Measurements from ENCODE around the gene C11orf68. TPM values are rescaled to one million over a fixed set of nuclear protein-coding genes. Genes with fewer than 3 reads are reported as not detected.

Gene C11orf68
- total RNA-seq (10 to 100 TPM; 52.8 to 71.9 (median 59.9) TPM), polyA plus RNA-seq (10 to 100 TPM; 60.3 to 98.7 (median 75.0) TPM)
- long read RNA-seq, donor 1, transcript C11orf68-203 (1 exons, 1,528 nt) = minor isoform, 12 of 44 reads
- long read RNA-seq, donor 1, transcript C11orf68-202 (2 exons, 1,559 nt) = major isoform, 26 of 44 reads
- long read RNA-seq, donor 1, transcript C11orf68-201 (2 exons, 1,619 nt) = minor isoform, 6 of 44 reads
- long read RNA-seq, donor 1, partial matches to known transcripts = 0 of 44 reads
- long read RNA-seq, donor 1, other reads (novel, unspliced or antisense) = 0 of 44 reads
- long read RNA-seq, donor 2, transcript C11orf68-202 (2 exons, 1,559 nt) = major isoform, 74 of 121 reads
- long read RNA-seq, donor 2, transcript C11orf68-201 (2 exons, 1,619 nt) = minor isoform, 29 of 121 reads
- long read RNA-seq, donor 2, transcript C11orf68-203 (1 exons, 1,528 nt) = minor isoform, 18 of 121 reads
- long read RNA-seq, donor 2, partial matches to known transcripts = 0 of 121 reads
- long read RNA-seq, donor 2, other reads (novel, unspliced or antisense) = 0 of 121 reads

- no peak for ATAC-seq
- no peak for TF ChIP-seq CTCF (IDR thresholded peaks at IDR 0.05)
- peaks cover 43% of the 10 kb centered on the region for H3K4me1 ChIP-seq
These were observed at the start of gene C11orf68 for GRCh38 chr11:65918211-65919140. Gene C11orf68 (minus strand): TSS chr11:65919062. CDS start chr11:65919031, 31 bp downstream.

GRCh38 chr11:65967329-65967934 is 48.6 kb upstream of the C11orf68 start:
- Histone ChIP-seq H3K36me3 (ENCODE audit: insufficient read depth in 1 of 2, low read depth in 1 of 2) (peaks cover 11 to 75% of the 10 kb centered on the region in 2 donors), H3K27ac (no peak overlapping the region), H3K4me1 (peaks cover 32% of the 10 kb centered on the region), H3K4me3 (no peak overlapping the region), H3K27me3 (ENCODE audit: insufficient read depth in 3 of 3, low read length in 2 of 3) (no peaks in the 10 kb centered on the region), H3K9me3 (no peaks in the 10 kb centered on the region)
- DNase-seq = no peak
- intact Hi-C loops (cut with DNase I) = loop anchor here in 1 of 2 donors (2.0 kb wide), 1 partner anchor 49 kb away; the partner anchor contains the start of genes C11orf68 and DRAP1
- no peak for ATAC-seq
- WGBS, 3 donors = 88 to 92% (median 90%) methylated on average over 24 to 30 of the region's 30 CpGs
- no peak for TF ChIP-seq CTCF (IDR thresholded peaks at IDR 0.05)

More at GRCh38 chr11:65918211-65919140, at the start of gene C11orf68:
- no peak for DNase-seq
- H3K9me3 ChIP-seq = no peaks in the 10 kb centered on the region
- 3 to 7% (median 5%) methylated on average over 33 to 77 of the region's 77 CpGs for WGBS, 3 donors
- peaks cover 0 to 36% of the 10 kb centered on the region in 2 donors for H3K36me3 ChIP-seq (ENCODE audit: insufficient read depth in 1 of 2, low read depth in 1 of 2)
- H3K27me3 ChIP-seq (ENCODE audit: insufficient read depth in 3 of 3, low read length in 2 of 3) = no peaks in the 10 kb centered on the region
- H3K27ac ChIP-seq = peak within 1 kb of the TSS; percentile 99
- intact Hi-C loops (cut with DNase I) = loop anchor here in 1 of 2 donors (1.0 to 2.0 kb wide), 4 partner anchors 30 to 207 kb away; partner anchors contain the start of gene FIBP
- peak within 1 kb of the TSS; percentile 100 for H3K4me3 ChIP-seq

GRCh38 chr11:65965986-65966762 is 47.3 kb upstream of the C11orf68 start:
- TF ChIP-seq CTCF (IDR thresholded peaks at IDR 0.05) = no peak
- Histone ChIP-seq H3K9me3 (no peaks in the 10 kb centered on the region), H3K4me3 (no peak overlapping the region), H3K27ac (no peak overlapping the region), H3K36me3 (ENCODE audit: insufficient read depth in 1 of 2, low read depth in 1 of 2) (peaks cover 11 to 66% of the 10 kb centered on the region in 2 donors), H3K4me1 (peaks cover 33% of the 10 kb centered on the region), H3K27me3 (ENCODE audit: insufficient read depth in 3 of 3, low read length in 2 of 3) (no peaks in the 10 kb centered on the region)
- ATAC-seq (no peak), DNase-seq (no peak)
- 92 to 95% (median 94%) methylated on average over 36 of the region's 36 CpGs for WGBS, 3 donors
- intact Hi-C loops (cut with DNase I) = loop anchor here in 1 of 2 donors (2.0 kb wide), 1 partner anchor 47 kb away; the partner anchor contains the start of genes C11orf68 and DRAP1
